Tibial artery (tissue), 4 donors: Measurements from ENCODE around the gene FXYD6.

Source experiments
- DNase-seq, 2 donors: peaks; one replicate each; pipeline ENCODE4 v3.0.0-alpha.2; 2019
- H3K27ac ChIP-seq, 2 donors: fragments of 200-600 bp; sonication (generic) in 1 of 2; 1 replicate in 1 of 2; 2 replicates in 1 of 2; pipeline ENCODE4 v1.5.1; 2018 to 2019; ENCODE audit warnings: mild to moderate bottlenecking in 1 of 2
- H3K27me3 ChIP-seq, 2 donors: fragments of 200-600 bp; sonication (generic) in 1 of 2; one replicate each; pipeline versions ENCODE4 v1.5.1 to v1.6.0; 2016 to 2019
- H3K36me3 ChIP-seq, 3 donors: fragments of 200-600 bp; sonication (generic) in 2 of 3; one replicate each; pipeline ENCODE4 v1.5.1; 2016 to 2019; ENCODE audit warnings: mild to moderate bottlenecking in 2 of 3
- H3K4me1 ChIP-seq, 4 donors: fragments of 200-600 bp; sonication (generic) in 2 of 4; 1 replicate in 3 of 4; 2 replicates in 1 of 4; pipeline ENCODE4 v1.5.1; 2016 to 2019
- H3K4me3 ChIP-seq, 2 donors: fragments of 200-600 bp; sonication (generic) in 1 of 2; 1 replicate in 1 of 2; 2 replicates in 1 of 2; pipeline ENCODE4 v1.5.1; 2018 to 2019; ENCODE audit warnings: mild to moderate bottlenecking in 2 of 2
- H3K9me3 ChIP-seq, 3 donors: fragments of 200-600 bp; sonication (generic) in 1 of 3; one replicate each; pipeline ENCODE4 v1.5.1; 2016 to 2019
- intact Hi-C: fragments of 100-400 bp; cut with DNase I; formaldehyde crosslinking; loops from one replicate; pipeline ENCODE4 v1.15.0; 2023; ENCODE audit warnings: low total_unique reads
- TF ChIP-seq, protein P1 (sequence below), 2 experiments: fragments of 200-600 bp in 1 of 2; fragments of 450-650 bp in 1 of 2; IDR thresholded peaks; one replicate each; pipeline ENCODE4 v1.5.1; 2017 to 2019; ENCODE audit warnings: antibody characterized with exemption in 2 of 2, mild to moderate bottlenecking in 1 of 2, moderate library complexity in 1 of 2

The FXYD6 gene

GRCh38 chr11:117923275-117923674 lies 46.8 kb upstream of the FXYD6 start:
- Histone ChIP-seq H3K4me3 (no peak overlapping the region), H3K36me3 (no peaks in the 10 kb centered on the region), H3K27ac (no peak overlapping the region), H3K4me1 (no peaks in the 10 kb centered on the region), H3K9me3 (no peaks in the 10 kb centered on the region), H3K27me3 (peaks cover 0 to 14% of the 10 kb centered on the region in 2 donors)
- peak in 1 of 2 donors; percentile 32 for DNase-seq
- TF ChIP-seq, protein P1, sequence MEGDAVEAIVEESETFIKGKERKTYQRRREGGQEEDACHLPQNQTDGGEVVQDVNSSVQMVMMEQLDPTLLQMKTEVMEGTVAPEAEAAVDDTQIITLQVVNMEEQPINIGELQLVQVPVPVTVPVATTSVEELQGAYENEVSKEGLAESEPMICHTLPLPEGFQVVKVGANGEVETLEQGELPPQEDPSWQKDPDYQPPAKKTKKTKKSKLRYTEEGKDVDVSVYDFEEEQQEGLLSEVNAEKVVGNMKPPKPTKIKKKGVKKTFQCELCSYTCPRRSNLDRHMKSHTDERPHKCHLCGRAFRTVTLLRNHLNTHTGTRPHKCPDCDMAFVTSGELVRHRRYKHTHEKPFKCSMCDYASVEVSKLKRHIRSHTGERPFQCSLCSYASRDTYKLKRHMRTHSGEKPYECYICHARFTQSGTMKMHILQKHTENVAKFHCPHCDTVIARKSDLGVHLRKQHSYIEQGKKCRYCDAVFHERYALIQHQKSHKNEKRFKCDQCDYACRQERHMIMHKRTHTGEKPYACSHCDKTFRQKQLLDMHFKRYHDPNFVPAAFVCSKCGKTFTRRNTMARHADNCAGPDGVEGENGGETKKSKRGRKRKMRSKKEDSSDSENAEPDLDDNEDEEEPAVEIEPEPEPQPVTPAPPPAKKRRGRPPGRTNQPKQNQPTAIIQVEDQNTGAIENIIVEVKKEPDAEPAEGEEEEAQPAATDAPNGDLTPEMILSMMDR (IDR thresholded peaks at IDR 0.05): no peak
- intact Hi-C loops: no loop called here

- Histone ChIP-seq H3K9me3 (no peaks in the 10 kb centered on the region), H3K4me1 (no peaks in the 10 kb centered on the region), H3K36me3 (no peaks in the 10 kb centered on the region), H3K27me3 (peaks cover 0 to 14% of the 10 kb centered on the region in 2 donors), H3K27ac (no peak overlapping the region), H3K4me3 (no peak overlapping the region)
- DNase-seq: peak in 1 of 2 donors; percentile 51
- intact Hi-C loops: no loop called here
- TF ChIP-seq, protein P1 (IDR thresholded peaks at IDR 0.05): no peak
These were observed 45.4 kb upstream of the FXYD6 start for GRCh38 chr11:117921893-117922292.

DNA sequence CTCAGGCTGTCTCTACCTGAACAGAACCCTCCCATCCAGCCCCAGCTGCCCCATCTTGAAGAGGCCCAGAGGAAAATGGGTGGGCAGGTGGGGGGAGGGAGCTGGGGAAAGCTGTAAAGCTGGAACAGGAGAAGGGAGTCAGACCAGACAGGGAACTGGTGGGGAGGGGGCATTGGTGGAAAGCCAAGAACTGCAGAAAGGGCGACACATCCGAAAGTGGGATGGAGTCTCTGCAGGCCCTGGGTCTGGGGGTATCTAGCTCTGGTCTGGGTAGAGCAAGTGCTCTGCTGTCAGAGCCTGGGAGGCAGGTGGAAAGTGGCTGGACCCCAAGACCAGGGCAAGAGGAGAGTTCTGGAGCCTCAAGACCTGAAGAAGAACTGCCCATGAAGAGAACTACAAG lies 45.0 kb upstream of the FXYD6 start:
- TF ChIP-seq, protein P1 (IDR thresholded peaks at IDR 0.05): no peak
- intact Hi-C loops: no loop called here

DNA sequence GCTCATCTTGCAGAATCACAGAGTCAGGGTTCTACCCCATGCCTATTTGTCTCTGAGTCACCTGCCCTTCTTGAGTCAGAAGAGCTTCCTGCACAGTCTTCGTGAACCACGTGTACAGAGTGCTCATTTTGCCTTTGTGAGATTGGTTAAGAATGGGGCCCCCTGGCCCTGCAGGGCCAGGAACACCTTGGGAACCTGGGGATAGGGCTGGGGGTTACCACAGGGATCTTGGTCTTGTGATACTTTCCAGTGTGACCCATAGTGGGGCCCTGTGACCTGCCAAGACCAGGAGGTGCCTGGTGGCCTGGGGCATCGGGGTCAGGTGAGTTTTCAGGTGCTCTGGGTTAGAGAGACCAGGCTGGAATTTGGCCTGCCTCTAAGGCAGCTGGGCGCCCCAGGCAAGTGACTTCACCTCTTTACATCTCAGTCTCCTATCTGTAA lies 43.3 kb upstream of the FXYD6 start:
- DNase-seq: peak in 1 of 2 donors; percentile 41
- TF ChIP-seq, protein P1 (IDR thresholded peaks at IDR 0.05): no peak
- Histone ChIP-seq H3K9me3 (no peaks in the 10 kb centered on the region), H3K4me1 (no peaks in the 10 kb centered on the region), H3K27me3 (peaks cover 0 to 9% of the 10 kb centered on the region in 2 donors), H3K36me3 (no peaks in the 10 kb centered on the region), H3K27ac (no peak overlapping the region), H3K4me3 (no peak overlapping the region)
- intact Hi-C loops: no loop called here

More for the DNA sequence above, 45.0 kb upstream of the FXYD6 start:
- Histone ChIP-seq H3K27me3 (peaks cover 0 to 13% of the 10 kb centered on the region in 2 donors), H3K27ac (no peak overlapping the region), H3K4me3 (no peak overlapping the region), H3K9me3 (no peaks in the 10 kb centered on the region), H3K4me1 (no peaks in the 10 kb centered on the region), H3K36me3 (no peaks in the 10 kb centered on the region)
- peak in 1 of 2 donors; percentile 51 for DNase-seq

DNA sequence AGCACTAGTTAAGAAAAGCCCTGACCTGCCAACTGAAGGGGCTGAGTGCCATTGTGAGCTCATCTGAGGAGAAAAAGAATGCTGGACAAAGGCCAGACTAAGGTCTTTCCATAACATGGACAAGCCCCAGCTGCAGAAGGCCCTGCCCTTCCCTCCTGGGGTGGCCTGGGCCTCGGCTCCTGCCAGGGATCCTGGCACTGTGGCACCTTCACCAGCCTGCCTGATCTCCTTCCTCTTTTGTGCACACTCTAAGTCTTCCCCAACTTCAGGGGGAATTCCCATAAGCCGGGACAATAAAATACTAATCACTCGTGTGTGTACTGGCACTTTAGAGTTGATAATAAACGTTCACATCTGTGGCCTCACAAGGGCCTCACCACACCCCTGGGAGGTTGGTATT lies 42.9 kb upstream of the FXYD6 start:
- intact Hi-C loops: no loop called here
- TF ChIP-seq, protein P1 (IDR thresholded peaks at IDR 0.05): no peak
- Histone ChIP-seq H3K27me3 (peaks cover 0 to 5% of the 10 kb centered on the region in 2 donors), H3K4me1 (no peaks in the 10 kb centered on the region), H3K9me3 (no peaks in the 10 kb centered on the region), H3K4me3 (no peak overlapping the region), H3K27ac (no peak overlapping the region), H3K36me3 (peaks cover 0 to 2% (median 0%) of the 10 kb centered on the region in 3 donors)
- DNase-seq: peak in 1 of 2 donors; percentile 44
